Right forelimb (tissue), 1 donor: ENCODE data around the gene SUSD4.

Experiments used
- DNase-seq: peaks from one replicate; pipeline ENCODE4 v3.0.0-alpha.2; 2018

The SUSD4 gene

GRCh38 chr1:223208164-223209076 is 155.6 kb downstream of the SUSD4 start:
- DNase-seq = no peak

GRCh38 chr1:223207293-223208066 is 156.5 kb downstream of the SUSD4 start:
- DNase-seq = peak; percentile 57

- DNase-seq = no peak
These were observed 159.6 kb downstream of the SUSD4 start for GRCh38 chr1:223204424-223204823.

- DNase-seq = no peak
These were observed 160.3 kb downstream of the SUSD4 start for GRCh38 chr1:223203694-223204093.

GRCh38 chr1:223203034-223203408 is 161.0 kb downstream of the SUSD4 start:
- DNase-seq = no peak

GRCh38 chr1:223202376-223203033 is 161.5 kb downstream of the SUSD4 start:
- no peak for DNase-seq

GRCh38 chr1:223201967-223202366 is 162.0 kb downstream of the SUSD4 start:
- no peak for DNase-seq

- DNase-seq = no peak
These were observed 163.1 kb downstream of the SUSD4 start for GRCh38 chr1:223200903-223201302.

GRCh38 chr1:223199094-223199647 is 164.8 kb downstream of the SUSD4 start:
- no peak for DNase-seq

GRCh38 chr1:223198628-223198965 is 165.4 kb downstream of the SUSD4 start:
- DNase-seq = no peak

- no peak for DNase-seq
These were observed 165.9 kb downstream of the SUSD4 start for GRCh38 chr1:223197923-223198627.

GRCh38 chr1:223189903-223190724 is 173.9 kb downstream of the SUSD4 start:
- no peak for DNase-seq

GRCh38 chr1:223189525-223189902 is 174.5 kb downstream of the SUSD4 start:
- no peak for DNase-seq

- DNase-seq = no peak
These were observed 175.2 kb downstream of the SUSD4 start for GRCh38 chr1:223188618-223189356.

- no peak for DNase-seq
These were observed 177.2 kb downstream of the SUSD4 start for GRCh38 chr1:223186800-223187199.

- DNase-seq = no peak
These were observed 180.6 kb downstream of the SUSD4 start for GRCh38 chr1:223183268-223183862.

GRCh38 chr1:223180731-223181321 is 183.2 kb downstream of the SUSD4 start:
- no peak for DNase-seq

GRCh38 chr1:223179786-223180185 is 184.2 kb downstream of the SUSD4 start:
- DNase-seq = no peak

- DNase-seq = no peak
These were observed 184.7 kb downstream of the SUSD4 start for GRCh38 chr1:223179280-223179679.

GRCh38 chr1:223177681-223178080 is 186.3 kb downstream of the SUSD4 start:
- DNase-seq = no peak
